ENCODE results near the gene DDX1. TPM values are rescaled to one million over a fixed set of nuclear protein-coding genes. Genes with fewer than 3 reads are reported as not detected.

The DDX1 gene
- total RNA-seq, 2 experiments from 2014 or later: 55.4 to 55.6 TPM

- H3K9me3 Mint-ChIP-seq: peaks cover 7% of the 10 kb centered on the region
- POLR2A ChIA-PET: no interaction called here
- peaks cover 64% of the 10 kb centered on the region for H3K36me3 Mint-ChIP-seq (ENCODE audit: low read depth)
Observed at GRCh38 chr2:15624903-15625302, 33.2 kb downstream of the DDX1 start.

GRCh38 chr2:15625344-15626036 is 33.8 kb downstream of the DDX1 start:
- CTCF ChIA-PET: no interaction called here
- Mint-ChIP-seq H3K9me3 (peaks cover 7% of the 10 kb centered on the region), H3K36me3 (ENCODE audit: low read depth) (peaks cover 65% of the 10 kb centered on the region), H3K27me3 (no peaks in the 10 kb centered on the region), H3K27ac (no peak overlapping the region), H3K4me1 (no peaks in the 10 kb centered on the region), H3K4me3 (no peak overlapping the region)
- DNase-seq: no peak
- POLR2A ChIA-PET: no interaction called here

More at GRCh38 chr2:15624903-15625302, 33.2 kb downstream of the DDX1 start:
- no peak overlapping the region for H3K4me3 Mint-ChIP-seq
- H3K27ac Mint-ChIP-seq: no peak overlapping the region
- no peaks in the 10 kb centered on the region for H3K4me1 Mint-ChIP-seq
- no peak for DNase-seq
- CTCF ChIA-PET: no interaction called here
- H3K27me3 Mint-ChIP-seq: no peaks in the 10 kb centered on the region

- peaks cover 7% of the 10 kb centered on the region for H3K9me3 Mint-ChIP-seq
Observed at GRCh38 chr2:15626126-15626525, 34.5 kb downstream of the DDX1 start.

GRCh38 chr2:15626967-15627366 is 35.3 kb downstream of the DDX1 start:
- peaks cover 7% of the 10 kb centered on the region for H3K9me3 Mint-ChIP-seq
- no peak for DNase-seq
- H3K27ac Mint-ChIP-seq: no peak overlapping the region
- no peaks in the 10 kb centered on the region for H3K4me1 Mint-ChIP-seq
- peaks cover 67% of the 10 kb centered on the region for H3K36me3 Mint-ChIP-seq (ENCODE audit: low read depth)
- CTCF ChIA-PET: no interaction called here
- POLR2A ChIA-PET: no interaction called here
- H3K4me3 Mint-ChIP-seq: no peak overlapping the region
- no peaks in the 10 kb centered on the region for H3K27me3 Mint-ChIP-seq

More at GRCh38 chr2:15626126-15626525, 34.5 kb downstream of the DDX1 start:
- ChIA-PET POLR2A (no interaction called here), CTCF (no interaction called here)
- Mint-ChIP-seq H3K27ac (no peak overlapping the region), H3K4me3 (no peak overlapping the region), H3K27me3 (no peaks in the 10 kb centered on the region), H3K36me3 (ENCODE audit: low read depth) (peaks cover 66% of the 10 kb centered on the region), H3K4me1 (no peaks in the 10 kb centered on the region)
- DNase-seq: no peak

GRCh38 chr2:15627817-15628684 is 36.4 kb downstream of the DDX1 start:
- Mint-ChIP-seq H3K9me3 (peaks cover 7% of the 10 kb centered on the region), H3K27me3 (no peaks in the 10 kb centered on the region), H3K27ac (no peak overlapping the region), H3K36me3 (ENCODE audit: low read depth) (peaks cover 70% of the 10 kb centered on the region), H3K4me1 (no peaks in the 10 kb centered on the region), H3K4me3 (no peak overlapping the region)
- CTCF ChIA-PET: interaction anchor here (0.6 kb wide), 1 partner anchor 14 kb away, joined by 4 read pairs; no protein-coding TSS in a partner anchor
- no peak for DNase-seq
- POLR2A ChIA-PET: interaction anchor here (0.6 kb wide), 1 partner anchor 13 kb away, joined by 3 read pairs; no protein-coding TSS in a partner anchor

- DNase-seq: no peak
- POLR2A ChIA-PET: no interaction called here
- Mint-ChIP-seq H3K4me1 (no peaks in the 10 kb centered on the region), H3K4me3 (no peak overlapping the region), H3K9me3 (peaks cover 4% of the 10 kb centered on the region), H3K27me3 (no peaks in the 10 kb centered on the region), H3K27ac (no peak overlapping the region), H3K36me3 (ENCODE audit: low read depth) (peaks cover 63% of the 10 kb centered on the region)
- CTCF ChIA-PET: interaction anchor here (0.6 kb wide), 1 partner anchor 15 kb away, joined by 4 read pairs; no protein-coding TSS in a partner anchor
Observed at GRCh38 chr2:15628899-15629855, 37.5 kb downstream of the DDX1 start.

- no peaks in the 10 kb centered on the region for H3K4me1 Mint-ChIP-seq
- ChIA-PET CTCF (no interaction called here), POLR2A (no interaction called here)
- no peak overlapping the region for H3K4me3 Mint-ChIP-seq
- no peaks in the 10 kb centered on the region for H3K9me3 Mint-ChIP-seq
- no peaks in the 10 kb centered on the region for H3K27me3 Mint-ChIP-seq
- peaks cover 59% of the 10 kb centered on the region for H3K36me3 Mint-ChIP-seq (ENCODE audit: low read depth)
- no peak for DNase-seq
- no peak overlapping the region for H3K27ac Mint-ChIP-seq
Observed at GRCh38 chr2:15630121-15630977, 38.7 kb downstream of the DDX1 start.

- Mint-ChIP-seq H3K4me1 (no peaks in the 10 kb centered on the region), H3K9me3 (no peaks in the 10 kb centered on the region), H3K36me3 (ENCODE audit: low read depth) (peaks cover 53% of the 10 kb centered on the region), H3K27me3 (no peaks in the 10 kb centered on the region), H3K27ac (no peak overlapping the region), H3K4me3 (no peak overlapping the region)
- no peak for DNase-seq
- POLR2A ChIA-PET: no interaction called here
- CTCF ChIA-PET: no interaction called here
Observed at GRCh38 chr2:15630978-15631719, 39.5 kb downstream of the DDX1 start.

- H3K4me3 Mint-ChIP-seq: no peak overlapping the region
- H3K36me3 Mint-ChIP-seq (ENCODE audit: low read depth): peaks cover 53% of the 10 kb centered on the region
- ChIA-PET POLR2A (no interaction called here), CTCF (no interaction called here)
- H3K27ac Mint-ChIP-seq: no peak overlapping the region
- no peaks in the 10 kb centered on the region for H3K9me3 Mint-ChIP-seq
- no peaks in the 10 kb centered on the region for H3K4me1 Mint-ChIP-seq
- H3K27me3 Mint-ChIP-seq: no peaks in the 10 kb centered on the region
- DNase-seq: no peak
Observed at GRCh38 chr2:15631883-15632282, 40.2 kb downstream of the DDX1 start.

- H3K4me1 Mint-ChIP-seq: no peaks in the 10 kb centered on the region
- no peaks in the 10 kb centered on the region for H3K9me3 Mint-ChIP-seq
- DNase-seq: no peak
- H3K27me3 Mint-ChIP-seq: no peaks in the 10 kb centered on the region
- H3K4me3 Mint-ChIP-seq: no peak overlapping the region
- peaks cover 47% of the 10 kb centered on the region for H3K36me3 Mint-ChIP-seq (ENCODE audit: low read depth)
- no peak overlapping the region for H3K27ac Mint-ChIP-seq
- ChIA-PET CTCF (no interaction called here), POLR2A (no interaction called here)
Observed at GRCh38 chr2:15633043-15633970, 41.6 kb downstream of the DDX1 start.

- H3K36me3 Mint-ChIP-seq (ENCODE audit: low read depth): peaks cover 53% of the 10 kb centered on the region
- H3K9me3 Mint-ChIP-seq: no peaks in the 10 kb centered on the region
- CTCF ChIA-PET: no interaction called here
- no peak for DNase-seq
- H3K4me3 Mint-ChIP-seq: no peak overlapping the region
- POLR2A ChIA-PET: no interaction called here
- no peaks in the 10 kb centered on the region for H3K27me3 Mint-ChIP-seq
- H3K27ac Mint-ChIP-seq: no peak overlapping the region
- H3K4me1 Mint-ChIP-seq: no peaks in the 10 kb centered on the region
Observed at GRCh38 chr2:15633971-15634346, 42.3 kb downstream of the DDX1 start.
